GM18498 (cell line): ENCODE measurements around the gene COL13A1.

Source experiments
- ATAC-seq: cut with Tn5 transposase; IDR thresholded peaks from one replicate; pipeline ENCODE4 v1.9.1; 2021; ENCODE audit warnings: mild to moderate bottlenecking, moderate library complexity; ENCODE audit not compliant: unreplicated experiment

COL13A1 gene

GRCh38 chr10:69960988-69961880 lies 159.5 kb downstream of the COL13A1 start:
- ATAC-seq, result no peak

- ATAC-seq, result no peak
Observed at GRCh38 chr10:69961881-69962745, 160.4 kb downstream of the COL13A1 start.

GRCh38 chr10:69962746-69963135 lies 161.0 kb downstream of the COL13A1 start:
- no peak for ATAC-seq

GRCh38 chr10:69963178-69963834 lies 161.6 kb downstream of the COL13A1 start:
- no peak for ATAC-seq

GRCh38 chr10:69963835-69964710 lies 162.4 kb downstream of the COL13A1 start:
- ATAC-seq, result no peak

- ATAC-seq, result no peak
Observed at GRCh38 chr10:69965086-69965485, 163.4 kb downstream of the COL13A1 start.

- no peak for ATAC-seq
Observed at GRCh38 chr10:69965919-69966662, 164.4 kb downstream of the COL13A1 start.

- ATAC-seq, result no peak
Observed at GRCh38 chr10:69968830-69969229, 167.1 kb downstream of the COL13A1 start.

GRCh38 chr10:69969977-69970376 lies 168.3 kb downstream of the COL13A1 start:
- ATAC-seq, result no peak

GRCh38 chr10:69972981-69973397 lies 171.3 kb downstream of the COL13A1 start:
- ATAC-seq, result no peak

GRCh38 chr10:69973678-69974077 lies 172.0 kb downstream of the COL13A1 start:
- ATAC-seq, result no peak

- ATAC-seq, result no peak
Observed at GRCh38 chr10:69974551-69975155, 172.9 kb downstream of the COL13A1 start.

- no peak for ATAC-seq
Observed at GRCh38 chr10:69976795-69977546, 175.3 kb downstream of the COL13A1 start.

GRCh38 chr10:69979174-69979573 lies 177.5 kb downstream of the COL13A1 start:
- no peak for ATAC-seq

- ATAC-seq, result no peak
Observed at GRCh38 chr10:69980672-69981071, 179.0 kb downstream of the COL13A1 start.

GRCh38 chr10:69988094-69988493 lies 186.4 kb downstream of the COL13A1 start:
- ATAC-seq, result no peak

GRCh38 chr10:69991151-69991550 lies 189.4 kb downstream of the COL13A1 start:
- no peak for ATAC-seq

- ATAC-seq, result no peak
Observed at GRCh38 chr10:69994262-69994661, 192.6 kb downstream of the COL13A1 start.
